ENCODE results near the gene ESR2. TPM values are rescaled to one million over a fixed set of nuclear protein-coding genes. Genes with fewer than 3 reads are reported as not detected.

ESR2 gene
- total RNA-seq, 1 experiment from 2014 or later: 0.47 TPM

DNA sequence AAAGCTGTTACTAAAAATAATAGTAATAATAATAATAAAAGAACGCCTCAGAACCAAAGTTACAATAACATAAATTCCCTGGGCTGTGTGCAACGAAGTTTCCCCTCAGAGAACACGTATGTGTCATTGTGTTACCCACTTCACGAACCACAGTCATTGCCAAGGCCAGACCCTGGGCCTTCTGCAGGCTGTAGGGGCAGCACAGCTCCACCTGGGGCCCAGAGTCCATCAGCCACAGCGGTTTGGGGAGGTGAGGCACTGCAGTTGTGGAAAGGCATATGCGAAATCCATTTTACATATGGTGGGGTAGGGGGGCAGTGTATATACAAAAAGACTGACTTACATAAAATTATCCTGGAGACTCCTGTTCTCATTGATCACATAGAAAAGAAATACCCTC is 56.1 kb downstream of the ESR2 start:
- TF ChIP-seq, protein P1, sequence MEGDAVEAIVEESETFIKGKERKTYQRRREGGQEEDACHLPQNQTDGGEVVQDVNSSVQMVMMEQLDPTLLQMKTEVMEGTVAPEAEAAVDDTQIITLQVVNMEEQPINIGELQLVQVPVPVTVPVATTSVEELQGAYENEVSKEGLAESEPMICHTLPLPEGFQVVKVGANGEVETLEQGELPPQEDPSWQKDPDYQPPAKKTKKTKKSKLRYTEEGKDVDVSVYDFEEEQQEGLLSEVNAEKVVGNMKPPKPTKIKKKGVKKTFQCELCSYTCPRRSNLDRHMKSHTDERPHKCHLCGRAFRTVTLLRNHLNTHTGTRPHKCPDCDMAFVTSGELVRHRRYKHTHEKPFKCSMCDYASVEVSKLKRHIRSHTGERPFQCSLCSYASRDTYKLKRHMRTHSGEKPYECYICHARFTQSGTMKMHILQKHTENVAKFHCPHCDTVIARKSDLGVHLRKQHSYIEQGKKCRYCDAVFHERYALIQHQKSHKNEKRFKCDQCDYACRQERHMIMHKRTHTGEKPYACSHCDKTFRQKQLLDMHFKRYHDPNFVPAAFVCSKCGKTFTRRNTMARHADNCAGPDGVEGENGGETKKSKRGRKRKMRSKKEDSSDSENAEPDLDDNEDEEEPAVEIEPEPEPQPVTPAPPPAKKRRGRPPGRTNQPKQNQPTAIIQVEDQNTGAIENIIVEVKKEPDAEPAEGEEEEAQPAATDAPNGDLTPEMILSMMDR (IDR thresholded peaks at IDR 0.05; ENCODE audit: unreplicated experiment): no peak
- Mint-ChIP-seq H3K27ac (ENCODE audit: low read depth, unreplicated experiment) (no peak overlapping the region), H3K9me3 (ENCODE audit: unreplicated experiment) (no peaks in the 10 kb centered on the region), H3K36me3 (ENCODE audit: insufficient read depth, unreplicated experiment) (no peaks in the 10 kb centered on the region), H3K4me3 (ENCODE audit: unreplicated experiment) (no peak overlapping the region), H3K4me1 (ENCODE audit: insufficient read depth, unreplicated experiment) (peaks cover 9% of the 10 kb centered on the region), H3K27me3 (ENCODE audit: insufficient read depth, unreplicated experiment) (no peaks in the 10 kb centered on the region)
- BruUV-seq (replicated peaks): no TSS peak
- ChIA-PET POLR2A (no interaction called here), CTCF (interaction anchor here (0.6 kb wide), 2 partner anchors 65 to 131 kb away, joined by 3 to 4 read pairs; no protein-coding TSS in a partner anchor)
- no peak for DNase-seq (ENCODE audit: unreplicated experiment)
- intact Hi-C loops (cut with micrococcal nuclease): loop anchor here (10.0 kb wide), 1 partner anchor 57 kb away; the partner anchor contains the start of gene ESR2

DNA sequence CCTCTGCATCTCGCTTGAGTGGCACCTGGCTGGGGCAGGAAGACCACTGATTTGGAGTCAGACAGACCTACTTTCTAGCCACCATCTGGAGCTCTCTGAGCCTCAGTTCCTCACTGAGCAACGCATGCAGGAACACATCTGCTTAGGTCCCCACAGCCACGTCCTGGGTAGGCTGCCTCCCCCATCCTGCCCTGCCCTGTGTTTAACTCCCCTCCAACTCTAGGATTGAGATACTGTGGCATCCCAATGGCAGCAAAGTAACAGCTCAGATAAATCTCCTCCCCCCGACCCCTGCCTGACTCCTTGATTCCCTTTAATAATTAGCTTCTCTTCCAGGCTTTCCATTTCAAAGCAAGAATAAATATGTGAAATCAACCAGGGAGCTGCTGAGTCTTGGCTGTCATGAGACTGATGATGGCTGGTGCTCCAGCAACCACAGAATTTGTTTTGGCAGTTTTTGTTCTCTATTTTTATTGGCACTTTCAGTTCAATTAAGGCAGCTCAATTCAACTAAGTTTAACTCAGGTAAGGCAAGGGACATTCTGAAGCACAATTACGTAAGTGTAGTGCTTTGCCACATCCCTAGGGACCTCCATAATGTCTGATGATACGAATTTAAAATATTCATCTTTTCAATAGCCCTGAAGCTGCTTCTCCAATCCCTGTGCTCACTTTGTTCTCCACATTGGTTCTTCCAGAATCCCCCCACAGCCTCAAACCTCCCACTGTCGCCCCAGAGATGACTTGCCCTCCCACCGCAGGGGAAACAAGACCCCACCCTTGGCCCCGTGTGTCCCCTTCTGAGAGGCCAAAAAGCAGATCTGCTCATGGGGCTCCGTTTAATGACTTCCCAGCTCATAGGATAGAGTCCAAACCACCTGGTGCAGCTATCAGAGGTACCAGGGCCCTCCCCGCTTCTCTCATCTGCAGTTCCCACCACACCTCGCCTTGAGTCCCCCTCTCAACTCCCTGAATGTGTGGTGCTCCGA is 58.2 kb downstream of the ESR2 start:
- H3K4me1 Mint-ChIP-seq (ENCODE audit: insufficient read depth, unreplicated experiment): peaks cover 18% of the 10 kb centered on the region
- H3K9me3 Mint-ChIP-seq (ENCODE audit: unreplicated experiment): no peaks in the 10 kb centered on the region
- POLR2A ChIA-PET: no interaction called here
- peaks cover 13% of the 10 kb centered on the region for H3K36me3 Mint-ChIP-seq (ENCODE audit: insufficient read depth, unreplicated experiment)
- H3K4me3 Mint-ChIP-seq (ENCODE audit: unreplicated experiment): no peak overlapping the region
- H3K27me3 Mint-ChIP-seq (ENCODE audit: insufficient read depth, unreplicated experiment): no peaks in the 10 kb centered on the region
- intact Hi-C loops (cut with micrococcal nuclease): loop anchor here (10.0 kb wide), 1 partner anchor 59 kb away; the partner anchor contains the start of gene ESR2
- DNase-seq (ENCODE audit: unreplicated experiment): no peak
- TF ChIP-seq, protein P1 (IDR thresholded peaks at IDR 0.05; ENCODE audit: unreplicated experiment): no peak
- BruUV-seq (replicated peaks): no TSS peak
- no peak overlapping the region for H3K27ac Mint-ChIP-seq (ENCODE audit: low read depth, unreplicated experiment)
- CTCF ChIA-PET: interaction anchor here (0.5 to 1.4 kb wide), 3 partner anchors 67 to 1257 kb away, joined by 3 to 6 read pairs (median 3); no protein-coding TSS in a partner anchor

GRCh38 chr14:64234877-64235651 is 59.1 kb downstream of the ESR2 start:
- TF ChIP-seq, protein P1 (IDR thresholded peaks at IDR 0.05; ENCODE audit: unreplicated experiment): no peak
- CTCF ChIA-PET: interaction anchor here (0.6 to 1.3 kb wide), 2 partner anchors 68 to 195 kb away, joined by 3 to 6 read pairs; no protein-coding TSS in a partner anchor

More at GRCh38 chr14:64234877-64235651, 59.1 kb downstream of the ESR2 start:
- no TSS peak for BruUV-seq (replicated peaks)
- peak; percentile 57 for DNase-seq (ENCODE audit: unreplicated experiment)
- H3K4me3 Mint-ChIP-seq (ENCODE audit: unreplicated experiment): no peak overlapping the region
- H3K36me3 Mint-ChIP-seq (ENCODE audit: insufficient read depth, unreplicated experiment): peaks cover 20% of the 10 kb centered on the region
- H3K27ac Mint-ChIP-seq (ENCODE audit: low read depth, unreplicated experiment): no peak overlapping the region
- intact Hi-C loops (cut with micrococcal nuclease): loop anchor here (10.0 kb wide), 1 partner anchor 60 kb away; the partner anchor contains the start of gene ESR2
- peaks cover 18% of the 10 kb centered on the region for H3K4me1 Mint-ChIP-seq (ENCODE audit: insufficient read depth, unreplicated experiment)
- POLR2A ChIA-PET: interaction anchor here (0.6 kb wide), 1 partner anchor 203 kb away, joined by 3 read pairs; no protein-coding TSS in a partner anchor
- H3K27me3 Mint-ChIP-seq (ENCODE audit: insufficient read depth, unreplicated experiment): no peaks in the 10 kb centered on the region
- no peaks in the 10 kb centered on the region for H3K9me3 Mint-ChIP-seq (ENCODE audit: unreplicated experiment)
